GM13976 (cell line): ENCODE data around the gene PIM3.

ENCODE experiments used
- DNase-seq: peaks from one replicate; pipeline ENCODE4 v3.0.0; 2012; ENCODE audit warnings: low spot score
- in situ Hi-C: fragments of 300-500 bp; cut with MboI; formaldehyde crosslinking; loops from one replicate; pipeline ENCODE4 v1.12.0; 2022; ENCODE audit warnings: low sequenced_read_pairs, mixed read lengths, inconsistent platforms; ENCODE audit not compliant: unreplicated experiment
- TF ChIP-seq, protein P1 (sequence below): IDR thresholded peaks from 2 replicates; pipeline ENCODE4 v1.5.1; 2012; ENCODE audit warnings: borderline replicate concordance, mild to moderate bottlenecking; ENCODE audit not compliant: insufficient read depth; ENCODE audit errors: extremely low read depth, missing control alignments, control extremely low read depth

Gene PIM3

DNA sequence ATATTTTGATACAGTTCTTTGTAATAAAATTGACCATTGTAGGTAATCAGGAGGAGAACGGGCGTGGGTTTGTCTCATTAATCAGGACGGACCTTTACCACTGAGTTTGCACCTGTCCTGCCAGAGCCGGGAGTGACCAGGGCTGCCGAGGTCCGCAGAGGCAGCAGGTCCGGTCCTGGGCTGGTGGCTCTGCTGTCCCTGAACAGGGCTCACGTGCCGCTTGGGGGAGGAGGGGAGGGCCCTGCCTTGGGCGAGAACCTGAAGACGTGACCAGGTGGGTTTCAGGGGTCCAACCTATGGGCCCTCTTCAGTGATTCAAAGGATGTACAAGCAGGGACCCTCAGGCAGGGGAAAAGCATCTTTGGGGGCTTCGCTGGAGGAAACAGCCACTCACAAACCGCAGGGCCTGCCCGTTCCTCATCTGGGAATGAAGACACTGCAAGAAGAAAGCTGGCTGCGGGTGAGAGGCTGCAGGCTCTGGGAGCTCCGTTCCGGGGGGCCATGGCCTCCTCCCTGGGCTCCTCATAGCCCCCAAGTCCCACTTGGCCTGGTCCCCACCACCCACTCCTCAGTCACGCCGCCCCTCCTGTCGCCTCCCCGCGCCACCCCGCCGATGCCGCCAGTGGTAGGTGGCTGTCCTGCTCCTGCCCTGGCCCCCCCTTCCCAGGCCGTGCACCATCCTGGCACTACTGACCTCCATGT lies 32.9 kb upstream of the PIM3 start:
- TF ChIP-seq, protein P1, sequence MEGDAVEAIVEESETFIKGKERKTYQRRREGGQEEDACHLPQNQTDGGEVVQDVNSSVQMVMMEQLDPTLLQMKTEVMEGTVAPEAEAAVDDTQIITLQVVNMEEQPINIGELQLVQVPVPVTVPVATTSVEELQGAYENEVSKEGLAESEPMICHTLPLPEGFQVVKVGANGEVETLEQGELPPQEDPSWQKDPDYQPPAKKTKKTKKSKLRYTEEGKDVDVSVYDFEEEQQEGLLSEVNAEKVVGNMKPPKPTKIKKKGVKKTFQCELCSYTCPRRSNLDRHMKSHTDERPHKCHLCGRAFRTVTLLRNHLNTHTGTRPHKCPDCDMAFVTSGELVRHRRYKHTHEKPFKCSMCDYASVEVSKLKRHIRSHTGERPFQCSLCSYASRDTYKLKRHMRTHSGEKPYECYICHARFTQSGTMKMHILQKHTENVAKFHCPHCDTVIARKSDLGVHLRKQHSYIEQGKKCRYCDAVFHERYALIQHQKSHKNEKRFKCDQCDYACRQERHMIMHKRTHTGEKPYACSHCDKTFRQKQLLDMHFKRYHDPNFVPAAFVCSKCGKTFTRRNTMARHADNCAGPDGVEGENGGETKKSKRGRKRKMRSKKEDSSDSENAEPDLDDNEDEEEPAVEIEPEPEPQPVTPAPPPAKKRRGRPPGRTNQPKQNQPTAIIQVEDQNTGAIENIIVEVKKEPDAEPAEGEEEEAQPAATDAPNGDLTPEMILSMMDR, result no peak
- in situ Hi-C loops, result no loop called here
- no peak for DNase-seq

DNA sequence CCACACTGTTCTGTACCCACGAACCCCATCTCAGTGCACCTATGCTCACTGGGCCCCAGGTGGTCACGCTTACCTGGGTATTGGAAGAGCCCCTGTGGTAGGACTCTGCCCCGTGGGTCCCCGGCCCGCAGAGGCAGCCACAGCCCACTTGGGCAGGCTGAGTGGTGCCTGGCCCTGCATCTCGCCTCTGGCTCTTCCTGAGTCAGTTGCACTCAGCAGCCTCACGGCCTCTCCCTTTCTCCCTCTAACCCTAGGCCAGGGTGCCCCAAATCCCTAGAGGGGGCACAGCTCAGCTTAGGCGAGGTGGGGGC lies 32.4 kb upstream of the PIM3 start:
- TF ChIP-seq, protein P1, result no peak
- in situ Hi-C loops, result no loop called here
- DNase-seq, result no peak

DNA sequence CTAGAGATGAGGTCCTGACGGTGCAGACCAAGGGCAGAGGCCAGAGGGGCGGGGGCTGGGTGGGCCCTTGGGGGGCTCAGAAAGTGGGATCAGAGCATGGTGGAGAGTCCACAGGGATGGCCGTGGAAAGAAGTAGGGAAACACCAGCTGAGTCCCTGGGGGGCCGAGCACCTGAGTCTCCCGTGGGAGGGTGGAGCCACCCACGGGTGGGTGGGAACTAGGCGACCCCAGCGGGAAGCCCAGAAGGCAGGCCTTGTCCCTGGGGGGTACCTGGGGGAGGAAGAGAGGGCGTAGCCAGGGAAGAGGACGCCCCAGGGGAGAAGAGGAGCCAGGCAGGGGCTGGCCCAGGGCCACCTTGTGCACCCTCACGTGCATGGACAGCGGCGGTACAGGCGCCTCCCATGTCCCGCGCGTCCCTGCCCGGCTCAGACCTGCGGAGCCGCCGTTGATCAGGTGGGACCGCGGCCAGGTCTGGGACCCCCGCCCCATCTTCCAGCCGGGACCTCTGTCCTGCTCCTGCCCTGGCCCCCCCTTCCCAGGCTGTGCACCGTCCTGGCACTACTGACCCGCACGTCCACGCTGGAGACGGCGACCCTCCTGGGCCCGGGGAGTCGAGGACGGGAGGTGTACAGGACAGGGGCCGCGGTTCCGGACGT lies 31.9 kb upstream of the PIM3 start:
- no peak for DNase-seq
- TF ChIP-seq, protein P1, result no peak
- in situ Hi-C loops, result no loop called here

DNA sequence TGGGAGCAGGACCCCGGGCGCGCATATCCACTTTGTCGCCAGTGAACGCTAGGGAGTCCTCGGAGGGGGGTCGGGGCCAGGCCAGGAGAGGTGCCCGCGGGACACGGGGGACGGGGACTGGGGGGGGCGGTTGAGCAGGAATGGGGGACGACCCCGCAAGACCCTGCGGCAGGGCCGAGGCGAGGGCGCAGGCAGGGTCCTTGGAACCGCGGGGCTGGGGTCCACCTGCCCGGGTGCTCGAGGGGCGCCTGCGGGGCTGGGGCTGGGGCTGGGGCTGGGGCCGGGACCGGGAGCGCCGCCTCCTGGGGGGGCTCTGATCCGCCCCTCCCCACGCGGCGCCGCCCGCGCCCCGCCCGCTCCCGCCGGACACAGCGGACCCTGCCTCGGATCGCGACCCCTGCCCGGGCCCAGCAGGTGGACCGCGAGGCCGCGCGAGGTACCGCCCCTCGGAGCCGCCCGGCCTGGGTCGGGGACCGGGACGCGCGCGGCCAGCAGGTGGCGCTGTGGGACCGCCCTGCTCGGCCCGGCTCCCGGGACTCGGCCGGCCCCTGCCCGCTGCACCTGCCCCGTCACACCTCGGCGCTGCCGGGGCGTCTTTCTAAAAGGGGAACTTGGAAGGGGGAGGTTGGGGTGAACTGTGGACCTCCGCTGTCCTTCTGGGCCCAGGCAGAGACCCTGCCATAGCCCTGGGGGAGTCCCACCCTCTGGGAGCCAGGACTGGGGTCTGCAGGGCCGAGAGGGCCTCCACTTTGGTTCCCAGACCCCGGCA lies 31.2 kb upstream of the PIM3 start:
- TF ChIP-seq, protein P1, result peak; percentile 94
- in situ Hi-C loops, result no loop called here
- peak; percentile 88 for DNase-seq

DNA sequence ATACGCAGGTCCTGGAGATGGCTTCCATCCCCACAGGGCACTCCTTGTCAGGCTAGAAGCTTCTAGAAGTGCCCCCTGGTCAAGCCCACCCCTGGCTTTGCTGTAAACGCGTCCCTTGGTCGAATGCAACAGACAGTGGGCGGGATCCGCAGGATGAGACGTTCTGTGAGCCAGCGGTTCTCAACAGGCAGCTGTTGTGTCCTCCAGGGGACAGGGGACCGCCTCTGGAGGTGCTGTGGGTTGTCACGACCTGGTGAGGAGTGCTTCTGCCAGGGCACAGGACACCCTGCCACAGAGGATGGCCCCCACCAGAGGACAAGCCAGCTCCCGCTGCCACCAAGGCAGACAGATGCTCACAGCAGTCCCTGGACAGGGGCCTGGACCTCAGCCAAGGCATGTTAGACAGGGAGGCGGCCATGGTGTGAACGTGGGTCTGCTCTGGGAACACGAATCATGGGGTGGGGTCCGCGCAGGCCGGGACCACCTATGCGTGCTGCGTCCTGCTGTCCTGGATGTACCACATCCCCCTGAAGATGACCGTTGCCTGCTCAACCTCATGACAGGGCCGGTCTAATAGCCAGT lies 30.5 kb upstream of the PIM3 start:
- in situ Hi-C loops, result loop anchor here (5.0 kb wide), 1 partner anchor 102 kb away; no protein-coding TSS in a partner anchor
- TF ChIP-seq, protein P1, result no peak
- no peak for DNase-seq
